GM12875 (cell line): ENCODE data around the gene MAPKAPK2.

Source experiments
- H3K4me3 ChIP-seq: one replicate; pipeline ENCODE4 v1.5.1; 2011; ENCODE audit warnings: low read depth, low read length, control low read depth
- TF ChIP-seq, protein P1 (sequence below): IDR thresholded peaks from 2 replicates; pipeline ENCODE4 v1.5.1; 2011; ENCODE audit warnings: low read depth, mild to moderate bottlenecking, control low read depth, inconsistent platforms, low read length, moderate library complexity, borderline replicate concordance; ENCODE audit not compliant: insufficient read depth

Gene MAPKAPK2

DNA sequence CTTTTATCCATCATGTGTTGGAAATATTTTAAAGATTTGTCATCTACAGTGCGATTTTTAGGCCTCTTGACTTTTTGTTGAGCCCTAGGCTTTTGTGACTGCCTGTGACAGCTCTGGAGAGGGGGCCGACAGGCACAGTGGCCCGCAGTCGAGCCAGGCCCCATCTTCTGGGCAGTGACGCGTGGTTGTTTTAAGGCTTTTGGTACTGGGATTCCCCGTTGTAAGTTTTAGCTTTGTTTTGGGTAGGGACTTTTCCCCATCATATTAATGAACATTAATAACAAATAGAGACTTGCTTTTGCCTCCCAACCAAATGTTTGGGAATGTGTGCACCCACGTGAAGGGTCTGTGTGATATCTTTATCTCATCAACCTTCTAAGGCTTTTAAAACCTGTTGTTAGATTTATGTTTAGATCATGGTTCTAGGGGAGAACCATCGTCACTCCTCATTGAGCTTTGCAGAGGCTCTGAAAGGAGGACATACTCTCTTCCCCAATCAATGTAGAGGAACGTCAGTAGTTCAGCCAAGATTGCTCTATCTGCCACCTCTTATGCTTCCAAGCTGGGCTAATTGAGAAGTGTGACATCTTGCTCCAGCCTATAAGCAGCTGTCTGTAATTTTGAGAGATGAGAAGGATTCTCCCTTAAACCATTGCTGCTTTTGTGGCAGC is 34.6 kb downstream of the MAPKAPK2 start:
- TF ChIP-seq, protein P1, sequence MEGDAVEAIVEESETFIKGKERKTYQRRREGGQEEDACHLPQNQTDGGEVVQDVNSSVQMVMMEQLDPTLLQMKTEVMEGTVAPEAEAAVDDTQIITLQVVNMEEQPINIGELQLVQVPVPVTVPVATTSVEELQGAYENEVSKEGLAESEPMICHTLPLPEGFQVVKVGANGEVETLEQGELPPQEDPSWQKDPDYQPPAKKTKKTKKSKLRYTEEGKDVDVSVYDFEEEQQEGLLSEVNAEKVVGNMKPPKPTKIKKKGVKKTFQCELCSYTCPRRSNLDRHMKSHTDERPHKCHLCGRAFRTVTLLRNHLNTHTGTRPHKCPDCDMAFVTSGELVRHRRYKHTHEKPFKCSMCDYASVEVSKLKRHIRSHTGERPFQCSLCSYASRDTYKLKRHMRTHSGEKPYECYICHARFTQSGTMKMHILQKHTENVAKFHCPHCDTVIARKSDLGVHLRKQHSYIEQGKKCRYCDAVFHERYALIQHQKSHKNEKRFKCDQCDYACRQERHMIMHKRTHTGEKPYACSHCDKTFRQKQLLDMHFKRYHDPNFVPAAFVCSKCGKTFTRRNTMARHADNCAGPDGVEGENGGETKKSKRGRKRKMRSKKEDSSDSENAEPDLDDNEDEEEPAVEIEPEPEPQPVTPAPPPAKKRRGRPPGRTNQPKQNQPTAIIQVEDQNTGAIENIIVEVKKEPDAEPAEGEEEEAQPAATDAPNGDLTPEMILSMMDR: no peak
- no peak overlapping the region for H3K4me3 ChIP-seq

DNA sequence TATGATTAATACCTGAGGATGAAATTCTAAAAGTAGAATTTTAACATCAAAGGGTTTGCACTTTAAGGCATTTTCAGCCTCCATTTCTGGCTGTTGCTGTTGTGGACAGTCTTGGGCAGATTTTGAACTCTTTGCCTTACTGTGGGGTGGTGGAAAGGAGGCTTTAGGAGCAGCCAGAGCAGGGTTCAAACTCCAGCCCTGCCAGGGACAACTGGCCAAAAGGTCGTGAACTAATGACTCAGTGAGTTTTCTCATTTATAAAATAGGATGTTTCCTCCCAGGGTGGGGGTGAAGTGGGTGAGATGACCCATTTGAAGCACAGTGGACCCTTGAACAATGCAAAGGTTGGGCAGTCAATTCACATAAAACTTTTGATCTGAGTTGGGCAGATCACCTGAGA is 36.7 kb downstream of the MAPKAPK2 start:
- no peak overlapping the region for H3K4me3 ChIP-seq
- TF ChIP-seq, protein P1: no peak

DNA sequence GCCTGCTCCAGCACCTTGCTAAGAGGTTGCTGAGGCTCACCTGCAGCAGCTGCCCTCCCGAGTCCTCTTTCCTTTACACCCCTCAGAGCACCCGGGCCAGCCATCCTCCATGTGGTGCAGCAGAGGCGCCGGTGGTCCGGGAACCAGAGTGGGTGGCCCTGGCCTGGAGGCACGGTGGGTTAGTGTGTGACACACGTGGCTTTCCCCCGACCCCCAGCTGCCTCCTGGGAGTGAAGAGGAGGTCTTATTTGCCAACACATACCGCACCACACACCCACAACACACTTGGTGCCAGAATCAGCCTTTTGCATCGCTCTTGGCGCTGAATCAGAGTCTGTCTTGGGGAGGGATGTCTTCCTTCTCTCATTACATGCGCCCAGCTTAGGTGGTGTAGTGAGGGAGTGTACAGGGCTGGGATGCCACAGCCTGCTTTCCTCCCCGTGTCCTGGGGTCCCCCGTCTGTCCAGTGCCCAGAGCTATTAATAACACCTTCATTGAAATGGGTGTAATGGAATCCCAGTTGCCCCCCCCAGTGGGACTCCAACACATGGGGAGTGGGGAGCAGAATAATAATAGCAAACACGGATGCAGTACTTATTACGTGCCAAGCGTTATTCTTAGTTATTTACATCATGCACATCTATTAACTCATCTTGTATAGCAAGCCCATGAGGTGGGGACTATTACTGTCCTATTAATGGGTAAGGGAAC is 38.2 kb downstream of the MAPKAPK2 start:
- TF ChIP-seq, protein P1: no peak
- H3K4me3 ChIP-seq: no peak overlapping the region

DNA sequence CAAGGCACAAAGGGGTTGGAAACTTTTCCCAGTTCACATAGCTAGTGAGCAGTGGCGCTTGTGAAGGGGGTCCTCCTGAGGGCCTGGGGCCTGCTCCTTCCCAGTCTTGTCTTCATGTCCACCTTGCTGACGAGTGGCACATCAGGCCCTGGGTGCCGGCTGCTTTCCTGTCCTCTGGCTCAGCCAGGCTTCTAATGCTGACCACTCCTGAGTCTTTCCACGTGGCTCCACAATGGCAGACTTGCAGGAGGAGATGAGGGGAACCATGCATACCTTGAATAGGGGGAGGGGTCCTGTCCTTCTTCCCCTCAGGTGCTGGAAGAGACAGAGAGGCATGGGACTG is 38.7 kb downstream of the MAPKAPK2 start:
- no peak overlapping the region for H3K4me3 ChIP-seq
- TF ChIP-seq, protein P1: no peak

DNA sequence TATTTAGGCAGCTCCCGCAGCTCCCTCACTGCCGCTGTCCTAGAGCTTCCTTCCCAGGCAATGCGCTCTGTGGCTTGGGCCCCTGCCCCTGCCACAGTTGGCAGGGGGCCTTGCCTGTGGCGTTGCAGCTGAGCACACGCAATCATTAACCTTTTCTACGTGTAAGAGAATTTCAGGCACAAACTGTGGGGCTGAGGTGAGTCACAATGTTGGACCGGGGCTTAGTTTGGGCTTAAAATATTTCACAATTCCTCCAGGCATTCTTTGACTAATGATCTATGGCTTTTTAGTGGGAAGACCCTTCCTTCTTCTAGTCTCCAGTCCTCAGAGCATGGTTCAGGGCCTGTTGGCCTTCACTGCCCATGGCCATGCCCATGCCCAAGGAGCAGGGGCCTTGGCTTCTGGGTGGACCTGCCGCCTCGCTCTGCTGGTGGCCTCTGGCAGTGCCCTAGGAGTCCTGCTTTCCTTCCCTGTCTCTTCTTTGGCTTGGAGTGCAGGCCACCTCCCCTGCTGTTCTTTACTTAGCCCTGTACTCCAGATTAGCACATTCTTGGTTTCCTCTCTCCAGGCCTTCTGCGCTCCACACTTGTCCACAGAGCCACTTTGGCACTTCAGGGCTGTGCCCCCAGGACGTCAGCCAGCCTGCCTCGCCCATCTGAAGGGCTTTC is 39.2 kb downstream of the MAPKAPK2 start:
- H3K4me3 ChIP-seq: no peak overlapping the region
- TF ChIP-seq, protein P1: no peak

DNA sequence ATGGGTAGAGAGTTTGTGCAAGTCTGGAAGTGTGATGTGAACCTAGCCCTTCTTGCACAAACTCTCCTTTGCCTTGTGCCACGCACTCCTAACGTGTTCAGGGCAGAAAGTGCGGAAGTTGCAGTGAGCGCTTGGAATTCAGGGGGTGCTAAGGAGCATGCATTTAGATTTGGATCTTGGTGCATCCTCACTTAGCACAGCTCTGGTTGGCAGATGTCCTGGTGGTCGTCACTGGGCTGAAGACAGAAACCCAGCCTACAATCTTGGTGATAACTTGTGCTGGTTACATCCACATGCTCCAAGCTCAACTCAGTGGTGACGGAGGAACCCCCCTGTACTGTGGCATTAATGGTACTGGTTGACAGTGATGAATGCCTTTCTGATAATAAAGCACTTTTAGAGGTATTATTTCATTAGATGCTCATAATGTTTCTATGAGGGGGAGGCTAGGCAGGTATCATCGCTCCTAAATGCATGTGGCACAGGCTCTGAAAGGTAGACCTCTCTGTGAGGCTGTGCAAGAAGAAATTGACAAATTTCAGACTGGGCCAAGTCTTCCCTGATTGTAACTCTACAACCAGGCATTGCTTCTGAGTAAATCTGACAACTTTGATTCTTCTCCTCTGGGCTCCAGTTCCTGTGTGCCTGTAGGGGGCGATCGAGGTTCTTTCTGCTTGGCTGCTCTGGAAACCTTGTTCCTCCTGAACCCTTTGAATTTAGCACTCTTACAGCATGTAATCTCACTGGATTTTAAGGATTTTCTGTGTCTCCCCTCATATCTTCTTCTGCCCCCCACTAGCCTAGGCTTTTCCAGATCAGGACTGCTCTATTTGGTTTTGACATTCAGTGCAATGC is 40.6 kb downstream of the MAPKAPK2 start:
- H3K4me3 ChIP-seq: no peak overlapping the region

More for the DNA sequence above, 40.6 kb downstream of the MAPKAPK2 start:
- TF ChIP-seq, protein P1: peak; percentile 76
